HG03139 (cell line): ENCODE data around the gene CD86.

ENCODE experiments used
- ATAC-seq: cut with Tn5 transposase; IDR thresholded peaks from one replicate; pipeline ENCODE4 v1.9.1; 2021; ENCODE audit not compliant: unreplicated experiment

CD86 gene

GRCh38 chr3:122091602-122092295 is 36.6 kb downstream of the CD86 start:
- peak; percentile 44 for ATAC-seq

- peak; percentile 11 for ATAC-seq
These were observed 37.5 kb downstream of the CD86 start for GRCh38 chr3:122092460-122093165.

- no peak for ATAC-seq
These were observed 39.0 kb downstream of the CD86 start for GRCh38 chr3:122094125-122094524.

DNA sequence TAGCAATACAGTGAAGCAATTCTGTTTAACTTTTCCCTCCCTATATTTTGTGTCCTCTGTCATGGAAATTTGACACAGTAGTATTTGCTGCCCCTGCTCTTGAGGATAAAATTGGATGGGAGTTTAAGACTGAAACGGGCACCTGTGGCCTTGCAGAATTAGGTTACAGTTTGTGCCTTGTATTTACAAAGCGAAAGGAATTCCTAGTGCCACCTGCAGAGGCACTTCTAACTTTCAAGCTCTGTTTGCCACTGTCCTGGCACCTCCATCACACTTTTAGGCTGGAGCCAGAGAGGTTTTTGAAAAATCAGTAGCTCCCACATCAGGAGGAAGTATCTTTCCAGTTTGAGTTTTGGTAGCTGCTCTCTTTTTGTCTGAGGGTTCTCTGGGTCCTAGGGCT is 39.5 kb downstream of the CD86 start:
- no peak for ATAC-seq

DNA sequence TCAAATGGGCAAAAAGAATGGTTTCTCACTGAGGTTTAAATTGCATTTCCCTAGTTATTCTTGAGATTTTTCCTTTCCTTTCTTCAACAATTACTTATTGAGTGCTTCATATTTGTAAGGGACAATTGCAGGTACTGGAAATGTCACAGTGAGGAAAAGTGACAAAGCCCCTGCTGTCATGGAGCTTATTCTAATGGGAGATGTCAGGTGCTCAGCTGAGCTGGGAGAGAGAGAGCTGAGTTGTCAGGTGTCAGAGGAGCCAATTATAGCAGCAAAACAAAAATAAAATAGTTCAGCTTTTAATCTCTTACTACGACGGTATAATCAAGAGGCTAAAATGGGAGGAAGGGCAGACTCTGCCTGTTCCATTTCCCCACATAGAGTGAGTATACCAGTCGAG is 42.0 kb downstream of the CD86 start:
- no peak for ATAC-seq

DNA sequence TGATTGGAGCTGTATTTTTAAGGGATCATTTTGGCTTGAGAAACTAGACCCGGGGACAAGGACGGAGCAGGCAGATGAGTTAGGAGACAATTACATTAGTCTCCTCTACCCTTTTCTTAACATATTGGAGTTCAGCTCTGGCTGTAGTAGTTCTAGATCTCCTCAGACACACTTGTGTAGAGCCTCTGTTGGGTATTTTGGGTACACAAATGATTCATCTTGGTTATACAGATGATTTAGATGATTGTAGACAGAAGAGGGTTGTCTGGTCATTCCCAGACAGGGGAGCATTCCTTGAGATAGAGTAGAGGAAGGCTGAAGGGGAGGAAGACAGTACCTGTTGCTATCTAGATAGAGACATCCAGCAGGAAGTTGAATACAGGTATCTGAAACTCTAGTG is 43.4 kb downstream of the CD86 start:
- no peak for ATAC-seq

- ATAC-seq: no peak
These were observed 44.1 kb downstream of the CD86 start for GRCh38 chr3:122099255-122099654.

DNA sequence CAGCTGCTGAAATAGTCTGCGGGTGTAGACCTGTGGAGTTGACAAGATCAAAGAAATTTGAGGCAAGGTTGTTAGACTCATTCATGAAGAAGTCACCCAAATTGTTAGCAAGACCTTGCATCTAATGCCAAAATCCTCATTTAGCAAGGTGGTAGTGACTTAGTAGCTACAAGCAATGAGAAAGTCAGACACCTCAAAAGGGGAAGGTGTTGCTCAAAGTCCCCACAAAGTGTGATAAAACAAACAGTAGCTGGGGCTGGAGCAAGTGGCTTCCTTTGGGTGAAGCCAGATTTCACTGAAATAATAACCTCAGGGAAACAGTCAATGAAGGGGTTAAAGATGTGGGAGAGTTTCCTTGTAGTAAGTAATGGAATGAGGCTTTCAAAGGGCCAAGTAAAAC is 44.9 kb downstream of the CD86 start:
- no peak for ATAC-seq

- no peak for ATAC-seq
These were observed 45.7 kb downstream of the CD86 start for GRCh38 chr3:122100591-122101463.

- peak; percentile 33 for ATAC-seq
These were observed 46.5 kb downstream of the CD86 start for GRCh38 chr3:122101646-122102045.

GRCh38 chr3:122102191-122102935 is 47.2 kb downstream of the CD86 start:
- peak; percentile 37 for ATAC-seq

DNA sequence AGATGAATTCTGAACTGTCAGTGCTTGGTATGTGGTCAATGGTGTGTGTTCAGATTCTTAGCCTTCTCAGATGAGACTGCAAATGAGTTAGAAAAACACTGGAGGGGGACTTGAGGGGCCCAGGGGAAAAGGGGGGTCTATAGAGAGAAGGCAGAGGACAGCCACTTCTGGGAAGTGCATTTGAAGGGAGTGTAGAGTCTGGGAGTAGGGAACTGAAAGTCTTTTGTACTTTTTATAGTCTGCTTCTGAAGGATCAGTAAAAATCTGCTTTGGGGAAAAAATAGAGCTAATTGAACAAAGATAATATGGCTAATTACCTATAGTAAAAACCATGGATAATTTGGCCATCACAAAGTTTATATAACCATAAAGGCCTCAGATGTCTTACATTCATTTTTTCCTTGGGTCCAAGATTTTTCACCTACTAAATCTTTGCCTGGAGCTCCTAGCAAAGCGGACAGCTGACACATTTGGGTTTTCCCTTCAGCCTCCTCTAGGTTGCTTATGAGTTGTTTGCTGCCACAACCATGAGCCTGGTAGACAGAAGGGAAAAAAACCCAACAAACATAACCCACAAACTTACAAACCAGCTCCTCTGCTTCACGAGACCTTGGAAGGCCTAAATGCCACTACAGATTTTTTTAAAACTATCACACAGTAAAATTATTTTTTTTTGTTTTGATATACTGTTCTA is 48.8 kb downstream of the CD86 start:
- no peak for ATAC-seq

- no peak for ATAC-seq
These were observed 49.5 kb downstream of the CD86 start for GRCh38 chr3:122104515-122105194.

- no peak for ATAC-seq
These were observed 50.5 kb downstream of the CD86 start for GRCh38 chr3:122105626-122106025.

GRCh38 chr3:122107171-122107570 is 52.0 kb downstream of the CD86 start:
- no peak for ATAC-seq

DNA sequence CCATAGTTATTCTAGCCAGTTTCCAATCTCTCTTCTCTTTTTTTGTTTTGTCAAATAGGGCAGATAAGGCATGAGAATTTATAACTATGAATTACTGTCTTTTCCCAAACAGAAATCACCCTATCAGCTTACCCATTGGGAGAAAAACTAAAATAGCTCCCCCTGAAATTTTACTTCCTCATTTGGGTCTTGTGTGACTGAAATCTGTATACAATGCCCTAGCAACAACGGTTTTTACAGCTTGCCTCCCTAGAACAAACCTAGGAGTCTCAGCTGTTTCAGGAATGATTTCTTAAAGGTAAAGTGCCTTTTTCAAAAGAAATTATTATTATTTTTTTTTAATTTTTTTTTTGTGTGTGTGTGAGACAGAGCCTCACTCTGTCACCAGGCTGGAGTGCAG is 56.8 kb downstream of the CD86 start:
- ATAC-seq: no peak

- ATAC-seq: no peak
These were observed 57.6 kb downstream of the CD86 start for GRCh38 chr3:122112754-122113153.

DNA sequence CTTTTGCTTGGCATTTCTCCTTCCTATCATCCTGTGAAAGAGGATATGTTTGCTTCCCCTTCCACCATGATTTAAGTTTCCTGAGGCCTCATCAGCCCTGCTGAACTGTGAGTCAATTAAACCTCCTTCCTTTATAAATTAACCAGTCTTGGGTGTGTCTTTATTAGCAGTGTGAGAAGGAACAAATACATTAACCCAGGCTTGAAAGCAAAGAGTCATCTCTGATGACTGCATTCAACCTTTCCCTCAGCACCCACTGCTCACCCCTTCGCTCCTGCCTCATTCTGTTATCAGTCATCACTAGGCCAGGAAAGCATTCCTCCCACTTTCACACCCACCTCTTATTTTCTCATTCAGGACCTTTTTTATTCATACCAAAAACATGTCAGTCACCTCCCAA is 68.7 kb downstream of the CD86 start:
- no peak for ATAC-seq

GRCh38 chr3:122132949-122133540 is 77.9 kb downstream of the CD86 start:
- ATAC-seq: no peak

- ATAC-seq: no peak
These were observed 91.3 kb downstream of the CD86 start for GRCh38 chr3:122146466-122146865.
